Measurements from ENCODE around the gene SEC61B.

GRCh38 chr9:99213197-99213596 is 8.9 kb upstream of the SEC61B start:
- TF ChIP-seq POLR2A (IDR thresholded peaks at IDR 0.05; ENCODE audit: low read depth, low read length): no peak
- no peak for TF ChIP-seq POLR2AphosphoS5 (IDR thresholded peaks at IDR 0.05; ENCODE audit: low read depth, low read length)

Measured in GM12891 (cell line).